HEK293 (cell line): ENCODE results near the gene EGFLAM.

Experiments used
- BCL11B ChIP-seq: fragments of 450-650 bp; formaldehyde crosslinking; IDR thresholded peaks from 2 replicates; pipeline ENCODE4 v1.5.1; 2016; ENCODE audit warnings: low read depth, missing biosample characterization, missing genetic modification characterization
- FEZF1 ChIP-seq: fragments of 450-650 bp; formaldehyde crosslinking; IDR thresholded peaks from 2 replicates; pipeline ENCODE4 v1.5.1; 2016; ENCODE audit warnings: missing biosample characterization, missing genetic modification characterization
- GLI2 ChIP-seq: fragments of 450-650 bp; formaldehyde crosslinking; IDR thresholded peaks from 2 replicates; pipeline ENCODE4; 2017; ENCODE audit warnings: missing biosample characterization, missing genetic modification characterization, low read depth, borderline replicate concordance
- REPIN1 ChIP-seq: fragments of 450-650 bp; formaldehyde crosslinking; IDR thresholded peaks from 2 replicates; pipeline ENCODE4 v1.5.1; 2017; ENCODE audit warnings: missing biosample characterization, missing genetic modification characterization, low read depth
- ZBTB21 ChIP-seq: fragments of 450-650 bp; formaldehyde crosslinking; IDR thresholded peaks from 2 replicates; pipeline ENCODE4 v1.5.1; 2017; ENCODE audit warnings: missing biosample characterization, missing genetic modification characterization
- ZBTB26 ChIP-seq: fragments of 450-650 bp; formaldehyde crosslinking; optimal IDR thresholded peaks from 2 replicates; pipeline ENCODE3; 2016; ENCODE audit warnings: missing biosample characterization, mild to moderate bottlenecking, missing genetic modification characterization
- ZFP3 ChIP-seq: fragments of 450-650 bp; formaldehyde crosslinking; IDR thresholded peaks from 2 replicates; pipeline ENCODE4 v1.5.1; 2016; ENCODE audit warnings: low read depth, missing biosample characterization, missing genetic modification characterization
- ZNF10 ChIP-seq: fragments of 450-650 bp; formaldehyde crosslinking; IDR thresholded peaks from 2 replicates; pipeline ENCODE4 v1.5.1; 2017; ENCODE audit warnings: missing biosample characterization, missing genetic modification characterization
- ZNF114 ChIP-seq: fragments of 450-650 bp; formaldehyde crosslinking; IDR thresholded peaks from 2 replicates; pipeline ENCODE4 v1.5.0; 2017; ENCODE audit warnings: missing biosample characterization, missing genetic modification characterization
- ZNF169 ChIP-seq: fragments of 450-650 bp; formaldehyde crosslinking; IDR thresholded peaks from 2 replicates; pipeline ENCODE4 v1.5.1; 2016; ENCODE audit warnings: missing biosample characterization, missing genetic modification characterization
- ZNF18 ChIP-seq: fragments of 450-650 bp; formaldehyde crosslinking; IDR thresholded peaks from 2 replicates; pipeline ENCODE4 v1.5.1; 2016; ENCODE audit warnings: missing biosample characterization, missing genetic modification characterization
- ZNF280C ChIP-seq: fragments of 450-650 bp; formaldehyde crosslinking; IDR thresholded peaks from 2 replicates; pipeline ENCODE4 v1.5.1; 2016; ENCODE audit warnings: missing biosample characterization, missing genetic modification characterization
- ZNF335 ChIP-seq: fragments of 450-650 bp; formaldehyde crosslinking; conservative IDR thresholded peaks from 2 replicates; pipeline ENCODE4 v1.5.1; 2016; ENCODE audit warnings: missing biosample characterization, missing genetic modification characterization
- ZNF350 ChIP-seq: fragments of 450-650 bp; formaldehyde crosslinking; IDR thresholded peaks from 2 replicates; pipeline ENCODE4 v1.5.0; 2017; ENCODE audit warnings: missing biosample characterization, mild to moderate bottlenecking, missing genetic modification characterization
- ZNF544 ChIP-seq: fragments of 450-650 bp; formaldehyde crosslinking; IDR thresholded peaks from 2 replicates; pipeline ENCODE4 v1.5.0; 2017; ENCODE audit warnings: missing biosample characterization, missing genetic modification characterization
- ZNF580 ChIP-seq: fragments of 450-650 bp; formaldehyde crosslinking; IDR thresholded peaks from 2 replicates; pipeline ENCODE4 v1.5.1; 2016; ENCODE audit warnings: missing biosample characterization, missing genetic modification characterization
- ZNF623 ChIP-seq: fragments of 450-650 bp; formaldehyde crosslinking; IDR thresholded peaks from 2 replicates; pipeline ENCODE4 v1.5.1; 2016; ENCODE audit warnings: missing biosample characterization, missing genetic modification characterization
- ZNF629 ChIP-seq: fragments of 450-650 bp; formaldehyde crosslinking; IDR thresholded peaks from 2 replicates; pipeline ENCODE4 v1.5.1; 2017; ENCODE audit warnings: missing biosample characterization, missing genetic modification characterization
- ZSCAN23 ChIP-seq: fragments of 450-650 bp; formaldehyde crosslinking; IDR thresholded peaks from 2 replicates; pipeline ENCODE4 v1.5.1; 2016; ENCODE audit warnings: missing biosample characterization, missing genetic modification characterization
- ZXDB ChIP-seq: fragments of 450-650 bp; formaldehyde crosslinking; IDR thresholded peaks from 2 replicates; pipeline ENCODE4 v1.5.1; 2016; ENCODE audit warnings: missing biosample characterization, missing genetic modification characterization
- TF ChIP-seq, protein P1 (sequence below): fragments of 450-650 bp; formaldehyde crosslinking; IDR thresholded peaks from 2 replicates; pipeline ENCODE4 v1.5.1; 2016; ENCODE audit warnings: missing biosample characterization, missing genetic modification characterization
- TF ChIP-seq, protein P2 (sequence below): fragments of 450-650 bp; formaldehyde crosslinking; IDR thresholded peaks from 2 replicates; pipeline ENCODE4 v1.5.1; 2017; ENCODE audit warnings: missing biosample characterization, missing genetic modification characterization
- TF ChIP-seq, protein P3 (sequence below): fragments of 450-650 bp; formaldehyde crosslinking; IDR thresholded peaks from 2 replicates; pipeline ENCODE4 v1.5.1; 2016; ENCODE audit warnings: missing biosample characterization, missing genetic modification characterization
- TF ChIP-seq, protein P4 (sequence below): fragments of 450-650 bp; formaldehyde crosslinking; IDR thresholded peaks from 2 replicates; pipeline ENCODE4 v1.5.1; 2016; ENCODE audit warnings: missing biosample characterization, missing genetic modification characterization
- TF ChIP-seq, protein P5 (sequence below): fragments of 450-650 bp; formaldehyde crosslinking; IDR thresholded peaks from 2 replicates; pipeline ENCODE4 v1.5.1; 2017; ENCODE audit warnings: missing biosample characterization, missing genetic modification characterization

The EGFLAM gene

DNA sequence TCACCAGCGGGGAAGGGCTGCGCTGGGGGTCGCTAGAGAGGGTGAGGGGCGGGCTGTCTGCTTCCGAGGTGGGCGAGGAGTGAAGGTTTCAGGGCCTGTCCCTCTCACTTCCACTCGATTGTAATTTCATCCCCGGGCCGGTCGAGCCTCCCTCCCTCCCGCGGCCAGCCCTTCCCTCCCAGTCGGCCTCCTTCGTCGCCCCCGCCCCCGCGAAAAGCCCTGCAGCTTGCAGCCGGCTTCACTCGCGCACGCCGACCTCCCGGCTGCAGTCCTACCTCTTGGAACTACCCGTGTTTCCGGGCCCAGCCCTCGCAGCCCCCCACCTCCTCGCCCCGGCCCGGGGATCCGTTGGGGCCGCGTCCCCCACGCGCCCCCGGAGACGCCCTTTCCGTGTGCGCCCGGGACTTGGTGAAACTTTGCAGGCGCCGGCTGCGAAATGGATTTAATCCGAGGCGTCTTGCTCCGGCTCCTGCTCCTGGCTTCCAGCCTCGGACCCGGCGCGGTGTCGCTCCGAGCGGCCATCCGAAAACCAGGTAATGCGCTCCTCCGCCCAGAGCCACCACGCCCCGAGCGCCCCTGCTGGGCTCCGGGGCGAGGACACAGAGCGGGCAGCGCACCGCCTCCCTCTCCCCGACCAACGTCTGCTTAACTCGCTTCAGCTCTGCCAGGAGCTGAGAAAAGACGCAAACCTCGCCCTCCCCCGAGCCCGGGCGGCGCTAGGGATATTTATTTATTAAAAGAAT lies at the start of gene EGFLAM (continued):
- 0 out of 2 replicates have a peak, but pooled peaks have one; percentile 50 for TF ChIP-seq REPIN1 (tag by site-specific recombination)
- peak; percentile 89 for TF ChIP-seq ZXDB (tag by site-specific recombination)
- no peak for TF ChIP-seq ZNF114
- no peak for TF ChIP-seq ZNF544 (tag by site-specific recombination)
- TF ChIP-seq, protein P1, sequence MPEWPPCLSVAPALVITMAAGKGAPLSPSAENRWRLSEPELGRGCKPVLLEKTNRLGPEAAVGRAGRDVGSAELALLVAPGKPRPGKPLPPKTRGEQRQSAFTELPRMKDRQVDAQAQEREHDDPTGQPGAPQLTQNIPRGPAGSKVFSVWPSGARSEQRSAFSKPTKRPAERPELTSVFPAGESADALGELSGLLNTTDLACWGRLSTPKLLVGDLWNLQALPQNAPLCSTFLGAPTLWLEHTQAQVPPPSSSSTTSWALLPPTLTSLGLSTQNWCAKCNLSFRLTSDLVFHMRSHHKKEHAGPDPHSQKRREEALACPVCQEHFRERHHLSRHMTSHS: no peak
- TF ChIP-seq, protein P2, sequence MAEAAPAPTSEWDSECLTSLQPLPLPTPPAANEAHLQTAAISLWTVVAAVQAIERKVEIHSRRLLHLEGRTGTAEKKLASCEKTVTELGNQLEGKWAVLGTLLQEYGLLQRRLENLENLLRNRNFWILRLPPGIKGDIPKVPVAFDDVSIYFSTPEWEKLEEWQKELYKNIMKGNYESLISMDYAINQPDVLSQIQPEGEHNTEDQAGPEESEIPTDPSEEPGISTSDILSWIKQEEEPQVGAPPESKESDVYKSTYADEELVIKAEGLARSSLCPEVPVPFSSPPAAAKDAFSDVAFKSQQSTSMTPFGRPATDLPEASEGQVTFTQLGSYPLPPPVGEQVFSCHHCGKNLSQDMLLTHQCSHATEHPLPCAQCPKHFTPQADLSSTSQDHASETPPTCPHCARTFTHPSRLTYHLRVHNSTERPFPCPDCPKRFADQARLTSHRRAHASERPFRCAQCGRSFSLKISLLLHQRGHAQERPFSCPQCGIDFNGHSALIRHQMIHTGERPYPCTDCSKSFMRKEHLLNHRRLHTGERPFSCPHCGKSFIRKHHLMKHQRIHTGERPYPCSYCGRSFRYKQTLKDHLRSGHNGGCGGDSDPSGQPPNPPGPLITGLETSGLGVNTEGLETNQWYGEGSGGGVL (tag by site-specific recombination): peak; percentile 33; the same call in 1 of the 2 replicates
- TF ChIP-seq ZNF10 (tag by site-specific recombination): no peak
- peak; percentile 76 for TF ChIP-seq ZBTB26
- no peak for TF ChIP-seq FEZF1 (tag by site-specific recombination)
- no peak for TF ChIP-seq ZFP3 (tag by site-specific recombination)
- TF ChIP-seq ZBTB21 (tag by site-specific recombination): no peak
- TF ChIP-seq, protein P3, sequence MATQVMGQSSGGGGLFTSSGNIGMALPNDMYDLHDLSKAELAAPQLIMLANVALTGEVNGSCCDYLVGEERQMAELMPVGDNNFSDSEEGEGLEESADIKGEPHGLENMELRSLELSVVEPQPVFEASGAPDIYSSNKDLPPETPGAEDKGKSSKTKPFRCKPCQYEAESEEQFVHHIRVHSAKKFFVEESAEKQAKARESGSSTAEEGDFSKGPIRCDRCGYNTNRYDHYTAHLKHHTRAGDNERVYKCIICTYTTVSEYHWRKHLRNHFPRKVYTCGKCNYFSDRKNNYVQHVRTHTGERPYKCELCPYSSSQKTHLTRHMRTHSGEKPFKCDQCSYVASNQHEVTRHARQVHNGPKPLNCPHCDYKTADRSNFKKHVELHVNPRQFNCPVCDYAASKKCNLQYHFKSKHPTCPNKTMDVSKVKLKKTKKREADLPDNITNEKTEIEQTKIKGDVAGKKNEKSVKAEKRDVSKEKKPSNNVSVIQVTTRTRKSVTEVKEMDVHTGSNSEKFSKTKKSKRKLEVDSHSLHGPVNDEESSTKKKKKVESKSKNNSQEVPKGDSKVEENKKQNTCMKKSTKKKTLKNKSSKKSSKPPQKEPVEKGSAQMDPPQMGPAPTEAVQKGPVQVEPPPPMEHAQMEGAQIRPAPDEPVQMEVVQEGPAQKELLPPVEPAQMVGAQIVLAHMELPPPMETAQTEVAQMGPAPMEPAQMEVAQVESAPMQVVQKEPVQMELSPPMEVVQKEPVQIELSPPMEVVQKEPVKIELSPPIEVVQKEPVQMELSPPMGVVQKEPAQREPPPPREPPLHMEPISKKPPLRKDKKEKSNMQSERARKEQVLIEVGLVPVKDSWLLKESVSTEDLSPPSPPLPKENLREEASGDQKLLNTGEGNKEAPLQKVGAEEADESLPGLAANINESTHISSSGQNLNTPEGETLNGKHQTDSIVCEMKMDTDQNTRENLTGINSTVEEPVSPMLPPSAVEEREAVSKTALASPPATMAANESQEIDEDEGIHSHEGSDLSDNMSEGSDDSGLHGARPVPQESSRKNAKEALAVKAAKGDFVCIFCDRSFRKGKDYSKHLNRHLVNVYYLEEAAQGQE (tag by site-specific recombination): no peak
- no peak for TF ChIP-seq ZSCAN23 (tag by site-specific recombination)
- TF ChIP-seq ZNF629: peak; percentile 37; the same call in 1 of the 2 replicates
- no peak for TF ChIP-seq ZNF350 (tag by site-specific recombination)
- TF ChIP-seq, protein P4, sequence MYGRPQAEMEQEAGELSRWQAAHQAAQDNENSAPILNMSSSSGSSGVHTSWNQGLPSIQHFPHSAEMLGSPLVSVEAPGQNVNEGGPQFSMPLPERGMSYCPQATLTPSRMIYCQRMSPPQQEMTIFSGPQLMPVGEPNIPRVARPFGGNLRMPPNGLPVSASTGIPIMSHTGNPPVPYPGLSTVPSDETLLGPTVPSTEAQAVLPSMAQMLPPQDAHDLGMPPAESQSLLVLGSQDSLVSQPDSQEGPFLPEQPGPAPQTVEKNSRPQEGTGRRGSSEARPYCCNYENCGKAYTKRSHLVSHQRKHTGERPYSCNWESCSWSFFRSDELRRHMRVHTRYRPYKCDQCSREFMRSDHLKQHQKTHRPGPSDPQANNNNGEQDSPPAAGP (tag by site-specific recombination): peak; percentile 41; the same call in 1 of the 2 replicates
- no peak for TF ChIP-seq ZNF169
- TF ChIP-seq ZNF280C: no peak
- no peak for TF ChIP-seq GLI2 (tag by site-specific recombination)
- no peak for TF ChIP-seq BCL11B (tag by site-specific recombination)
- no peak for TF ChIP-seq ZNF623 (tag by site-specific recombination)
- no peak for TF ChIP-seq ZNF580
- TF ChIP-seq ZNF335 (tag by site-specific recombination): peak; percentile 84
- no peak for TF ChIP-seq ZNF18 (tag by site-specific recombination)
- TF ChIP-seq, protein P5, sequence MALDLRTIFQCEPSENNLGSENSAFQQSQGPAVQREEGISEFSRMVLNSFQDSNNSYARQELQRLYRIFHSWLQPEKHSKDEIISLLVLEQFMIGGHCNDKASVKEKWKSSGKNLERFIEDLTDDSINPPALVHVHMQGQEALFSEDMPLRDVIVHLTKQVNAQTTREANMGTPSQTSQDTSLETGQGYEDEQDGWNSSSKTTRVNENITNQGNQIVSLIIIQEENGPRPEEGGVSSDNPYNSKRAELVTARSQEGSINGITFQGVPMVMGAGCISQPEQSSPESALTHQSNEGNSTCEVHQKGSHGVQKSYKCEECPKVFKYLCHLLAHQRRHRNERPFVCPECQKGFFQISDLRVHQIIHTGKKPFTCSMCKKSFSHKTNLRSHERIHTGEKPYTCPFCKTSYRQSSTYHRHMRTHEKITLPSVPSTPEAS (tag by site-specific recombination): no peak
